SK-N-SH (cell line): ENCODE results near the gene F2RL1. TPM values are rescaled to one million over a fixed set of nuclear protein-coding genes. Genes with fewer than 3 reads are reported as not detected.

Source experiments
- CTCF ChIA-PET: fragments of 300-600, 350-600 bp; formaldehyde crosslinking; extraction: SDS; loops from one replicate; lab custom pipeline; 2021; lab: Yijun Ruan, JAX
- POLR2A ChIA-PET: fragments of 350-600 bp; sonication (Branson Sonifier 250); formaldehyde crosslinking; extraction: SDS; loops from one replicate; lab custom pipeline; 2020; ENCODE audit warnings: antibody characterized with exemption, inconsistent platforms; lab: Yijun Ruan, JAX
- DNase-seq: peaks from one replicate; pipeline ENCODE4 v3.0.0; 2012
- H2AFZ ChIP-seq: fragments of 200-600 bp; sonication (generic); 2 replicates; pipeline ENCODE4 v1.8.1; 2016; ENCODE audit warnings: antibody characterized with exemption, mild to moderate bottlenecking, low read depth
- H3F3A ChIP-seq: fragments of 200-600 bp; sonication (generic); replicated peaks from 2 replicates; pipeline ENCODE3; 2016; ENCODE audit warnings: antibody characterized with exemption, mild to moderate bottlenecking; ENCODE audit not compliant: insufficient read depth
- H3K27ac ChIP-seq, 2 experiments: fragments of 200-500 bp in 1 of 2; fragments of 200-600 bp in 1 of 2; sonication (Bioruptor generic) in 1 of 2; sonication (generic), shearing (Covaris generic) in 1 of 2; 2 replicates each; pipeline versions ENCODE4 v1.5.1 to v1.6.1; 2014 to 2016; ENCODE audit warnings: low read depth in 2 of 2, inconsistent platforms in 1 of 2, low read length in 1 of 2, mild to moderate bottlenecking in 1 of 2, mixed read lengths in 1 of 2
- H3K27me3 ChIP-seq: fragments of 200-600 bp; sonication (generic), shearing (Covaris generic); 2 replicates; pipeline ENCODE4 v1.6.1; 2016; ENCODE audit warnings: mixed run types; ENCODE audit not compliant: insufficient read depth
- H3K36me3 ChIP-seq, 2 experiments: fragments of 200-500 bp in 1 of 2; fragments of 200-600 bp in 1 of 2; sonication (Bioruptor generic) in 1 of 2; sonication (generic) in 1 of 2; replicated peaks in 1 of 2; 2 replicates each; pipeline versions ENCODE3 to v1.5.1; 2014 to 2016; ENCODE audit warnings: low read length in 1 of 2, mild to moderate bottlenecking in 1 of 2; ENCODE audit not compliant: insufficient read depth in 2 of 2, control insufficient read depth in 1 of 2
- H3K4me1 ChIP-seq, 2 experiments: fragments of 200-500 bp in 1 of 2; fragments of 200-600 bp in 1 of 2; sonication (Bioruptor generic) in 1 of 2; sonication (generic), shearing (Covaris generic) in 1 of 2; 2 replicates each; pipeline versions ENCODE4 v1.5.1 to v1.6.1; 2014 to 2016; ENCODE audit warnings: low read depth in 1 of 2, low read length in 1 of 2, mixed run types in 1 of 2; ENCODE audit not compliant: insufficient read depth in 2 of 2, control insufficient read depth in 1 of 2
- H3K4me2 ChIP-seq: fragments of 200-600 bp; sonication (generic), shearing (Covaris generic); 2 replicates; pipeline ENCODE4 v1.6.1; 2017; ENCODE audit warnings: mixed run types
- H3K4me3 ChIP-seq, 2 experiments: fragments of 200-500 bp in 1 of 2; fragments of 200-600 bp in 1 of 2; sonication (Bioruptor generic) in 1 of 2; sonication (generic), shearing (Covaris generic) in 1 of 2; 2 replicates each; pipeline versions ENCODE4 v1.5.1 to v1.8.1; 2014 to 2016; ENCODE audit warnings: low read depth in 2 of 2, inconsistent platforms in 1 of 2, low read length in 1 of 2, mild to moderate bottlenecking in 1 of 2, mixed read lengths in 1 of 2, moderate library complexity in 1 of 2
- H3K79me2 ChIP-seq: fragments of 200-600 bp; sonication (generic); 2 replicates; pipeline ENCODE4 v1.8.1; 2017; ENCODE audit warnings: mild to moderate bottlenecking; ENCODE audit not compliant: insufficient read depth
- H3K9ac ChIP-seq: fragments of 200-600 bp; sonication (generic); 2 replicates; pipeline ENCODE4 v1.6.1; 2017; ENCODE audit warnings: mixed run types
- H3K9me2 ChIP-seq: fragments of 200-600 bp; sonication (generic); 2 replicates; pipeline ENCODE4 v1.6.1; 2017; ENCODE audit warnings: mixed run types
- H3K9me3 ChIP-seq: fragments of 200-600 bp; sonication (generic); 2 replicates; pipeline ENCODE4 v1.6.1; 2017; ENCODE audit warnings: mixed run types, mild to moderate bottlenecking, moderate library complexity
- H4K20me1 ChIP-seq: fragments of 200-600 bp; sonication (generic); 2 replicates; pipeline ENCODE4 v1.6.1; 2017; ENCODE audit warnings: mild to moderate bottlenecking, mixed run types; ENCODE audit not compliant: insufficient read depth
- CHD2 ChIP-seq: fragments of 150-350 bp; IDR thresholded peaks from 2 replicates; pipeline ENCODE4 v1.6.1; 2018; ENCODE audit warnings: low read length; ENCODE audit not compliant: partially characterized antibody
- CTCF ChIP-seq: fragments of 200-600 bp; sonication (generic); IDR thresholded peaks from 2 replicates; pipeline ENCODE4 v1.6.1; 2017; ENCODE audit warnings: antibody characterized with exemption, mild to moderate bottlenecking, moderate library complexity
- ELF1 ChIP-seq: IDR thresholded peaks from 2 replicates; pipeline ENCODE4 v1.4.0; 2012
- EP300 ChIP-seq, 2 experiments: IDR thresholded peaks; 2 replicates each; pipeline versions ENCODE4 v1.4.0 to v1.6.1; 2012; ENCODE audit warnings: borderline replicate concordance in 1 of 2, low read depth in 1 of 2, low read length in 1 of 2
- EZH2phosphoT487 ChIP-seq: fragments of 200-600 bp; sonication (generic); IDR thresholded peaks from 2 replicates; pipeline ENCODE4 v1.6.1; 2017; ENCODE audit warnings: low read depth, mixed run types, mild to moderate bottlenecking, antibody characterized with exemption, moderate library complexity, borderline replicate concordance
- FOSL2 ChIP-seq: IDR thresholded peaks from 2 replicates; pipeline ENCODE4 v1.4.0; 2012; ENCODE audit warnings: low read depth, mild to moderate bottlenecking, moderate library complexity, borderline replicate concordance
- FOXJ3 ChIP-seq: sonication (generic); formaldehyde crosslinking; IDR thresholded peaks from 2 replicates; pipeline ENCODE4 v1.5.1; 2020; ENCODE audit warnings: mild to moderate bottlenecking, missing genetic modification reagents
- GABPA ChIP-seq: IDR thresholded peaks from 2 replicates; pipeline ENCODE4 v1.4.0; 2012; ENCODE audit warnings: low read depth, mild to moderate bottlenecking
- GATA2 ChIP-seq: sonication (generic); formaldehyde crosslinking; IDR thresholded peaks from 2 replicates; pipeline ENCODE4 v1.5.0; 2020; ENCODE audit warnings: mild to moderate bottlenecking, missing genetic modification reagents
- IRF3 ChIP-seq: fragments of 150-350 bp; IDR thresholded peaks from 2 replicates; pipeline ENCODE4 v1.6.1; 2016; ENCODE audit warnings: mild to moderate bottlenecking, low read depth, low read length
- MEF2A ChIP-seq: IDR thresholded peaks from 2 replicates; pipeline ENCODE4 v1.4.0; 2012; ENCODE audit warnings: low read depth, borderline replicate concordance
- MXI1 ChIP-seq: IDR thresholded peaks from 2 replicates; pipeline ENCODE4 v1.6.1; 2012; ENCODE audit warnings: mild to moderate bottlenecking, low read depth, low read length, improper control_type of control experiment
- NRF1 ChIP-seq: IDR thresholded peaks from 2 replicates; pipeline ENCODE4 v1.6.1; 2012; ENCODE audit warnings: low read depth, mild to moderate bottlenecking, low read length
- PBX3 ChIP-seq: IDR thresholded peaks from 2 replicates; pipeline ENCODE4; 2012
- RAD21 ChIP-seq: IDR thresholded peaks from 2 replicates; pipeline ENCODE4 v1.6.1; 2012; ENCODE audit warnings: mild to moderate bottlenecking, low read length
- RCOR1 ChIP-seq: fragments of 150-350 bp; IDR thresholded peaks from 2 replicates; pipeline ENCODE4 v1.6.1; 2017; ENCODE audit warnings: antibody characterized with exemption, low read length
- RFX5 ChIP-seq: IDR thresholded peaks from 2 replicates; pipeline ENCODE4 v1.6.1; 2012; ENCODE audit warnings: mild to moderate bottlenecking, improper control_type of control experiment, low read length
- RXRA ChIP-seq: IDR thresholded peaks from 2 replicates; pipeline ENCODE4 v1.4.0; 2012; ENCODE audit warnings: low read depth, mild to moderate bottlenecking, borderline replicate concordance
- SIN3A ChIP-seq: IDR thresholded peaks from 2 replicates; pipeline ENCODE4 v1.6.1; 2012; ENCODE audit warnings: low read depth, mild to moderate bottlenecking, low read length, moderate library complexity, borderline replicate concordance
- TCF12 ChIP-seq: IDR thresholded peaks from 2 replicates; pipeline ENCODE4 v1.4.0; 2012
- TEAD4 ChIP-seq: IDR thresholded peaks from 2 replicates; pipeline ENCODE4 v1.4.0; 2012; ENCODE audit warnings: mild to moderate bottlenecking, borderline replicate concordance; ENCODE audit not compliant: insufficient read depth
- USF1 ChIP-seq: IDR thresholded peaks from 2 replicates; pipeline ENCODE4 v1.4.0; 2012; ENCODE audit warnings: low read depth, borderline replicate concordance
- USF2 ChIP-seq: fragments of 150-350 bp; IDR thresholded peaks from 2 replicates; pipeline ENCODE4 v1.6.1; 2017; ENCODE audit warnings: antibody characterized with exemption, low read length, low read depth, borderline replicate concordance
- YY1 ChIP-seq: IDR thresholded peaks from 2 replicates; pipeline ENCODE4 v1.4.0; 2012; ENCODE audit warnings: low read depth, mild to moderate bottlenecking
- ZBTB33 ChIP-seq: IDR thresholded peaks from 2 replicates; pipeline ENCODE4 v1.4.0; 2012; ENCODE audit warnings: low read depth, borderline replicate concordance
- WGBS: methylation state at CpG from one replicate; pipeline ENCODE4 v1.1.6; 2017; ENCODE audit warnings: low lambda C conversion rate; 5-methylcytosine and 5-hydroxymethylcytosine counted together
- polyA plus RNA-seq, 3 experiments: library from polyadenylated mRNA; depleted of rRNA; stranded (reverse); fragments of >200 nt; gene quantifications; 2 replicates each; pipeline ENCODE4 v1.2.3, GENCODE V29; 2012

The F2RL1 gene
- polyA plus RNA-seq, 1 of the 3 experiments (the other 2 are of a cell fraction) = 31.3 TPM

GRCh38 chr5:76790632-76791290 is 28.1 kb upstream of the F2RL1 start:
- Histone ChIP-seq H2AFZ (peak overlapping the region; percentile 15), H3K4me2 (peak overlapping the region; percentile 54), H3K9ac (peak overlapping the region; percentile 69), H3K4me1 (peaks cover 5 to 29% of the 10 kb centered on the region in 2 experiments; a peak in 3 of 4 replicates), H3K9me3 (no peaks in the 10 kb centered on the region), H3K36me3 (no peaks in the 10 kb centered on the region), H3K79me2 (no peaks in the 10 kb centered on the region), H3K9me2 (no peaks in the 10 kb centered on the region), H3K4me3 (no peak overlapping the region), H3F3A (peaks cover 46% of the 10 kb centered on the region), H3K27ac (peak overlapping the region; percentile 64 to 100), H3K27me3 (no peaks in the 10 kb centered on the region), H4K20me1 (no peaks in the 10 kb centered on the region)
- peak; percentile 52 for DNase-seq
- ChIA-PET CTCF (interaction anchor here (0.7 to 2.8 kb wide), 6 partner anchors 9 to 191 kb away, joined by 3 to 20 read pairs (median 4); no protein-coding TSS in a partner anchor), POLR2A (no interaction called here)
- WGBS = 0% methylated on average over 3 of the region's 3 CpGs
- TF ChIP-seq CHD2 (no peak), MEF2A (peak; percentile 91), EP300 (IDR thresholded peaks at IDR 0.05; ENCODE audit: borderline replicate concordance in 1 of 2, low read depth in 1 of 2, low read length in 1 of 2) (peak in 1 of 2 experiments; percentile 88; a peak in 2 of 4 replicates), ZBTB33 (0 out of 2 replicates have a peak, but pooled peaks have one; percentile 42), TCF12 (peak; percentile 82), GATA2 (no peak), YY1 (peak; percentile 52; the same call in 1 of the 2 replicates), EZH2phosphoT487 (no peak), MXI1 (no peak), GABPA (peak; percentile 30; the same call in 1 of the 2 replicates), FOSL2 (peak; percentile 98), USF1 (0 out of 2 replicates have a peak, but pooled peaks have one; percentile 18), PBX3 (peak; percentile 82), FOXJ3 (CRISPR knock-in tag) (no peak), RCOR1 (no peak), RFX5 (no peak), IRF3 (no peak), RAD21 (no peak), TEAD4 (peak; percentile 69), SIN3A (0 out of 2 replicates have a peak, but pooled peaks have one; percentile 55), RXRA (peak; percentile 59), ELF1 (peak; percentile 52; the same call in 1 of the 2 replicates), USF2 (no peak), CTCF (no peak), NRF1 (no peak)
